HG03442 (cell line): ENCODE measurements around the gene WDR1.
"Not testable (repeated sequence)": the region's sequence is repeated elsewhere in the genome, so short reads cannot be mapped to it uniquely, and the experiment has no call there.

Experiments used
- ATAC-seq: cut with Tn5 transposase; IDR thresholded peaks from one replicate; pipeline ENCODE4 v1.9.1; 2021; ENCODE audit warnings: mild to moderate bottlenecking, moderate library complexity; ENCODE audit not compliant: unreplicated experiment

WDR1 gene

DNA sequence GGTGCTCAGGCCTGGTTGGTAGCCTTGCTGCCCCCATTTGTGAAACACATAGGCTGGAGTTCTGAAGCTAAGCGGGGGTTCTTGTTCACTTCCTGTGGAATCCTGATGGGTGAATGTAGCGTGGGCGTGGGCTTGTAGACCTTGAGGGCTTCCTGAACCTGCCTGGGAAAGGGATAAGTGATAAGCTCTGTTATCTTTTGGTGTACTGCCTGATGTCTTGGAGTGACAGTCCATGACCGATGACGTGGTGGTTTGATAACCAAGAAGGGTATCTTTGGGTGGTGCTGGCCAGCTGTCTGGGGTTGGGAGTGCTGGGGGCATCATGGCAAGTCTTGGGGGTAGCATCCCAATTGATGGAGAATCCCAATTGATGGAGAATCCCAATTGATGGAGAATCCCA lies 17.5 kb upstream of the WDR1 start:
- no peak for ATAC-seq

GRCh38 chr4:10131202-10131601 lies 14.6 kb upstream of the WDR1 start:
- ATAC-seq, result no peak

DNA sequence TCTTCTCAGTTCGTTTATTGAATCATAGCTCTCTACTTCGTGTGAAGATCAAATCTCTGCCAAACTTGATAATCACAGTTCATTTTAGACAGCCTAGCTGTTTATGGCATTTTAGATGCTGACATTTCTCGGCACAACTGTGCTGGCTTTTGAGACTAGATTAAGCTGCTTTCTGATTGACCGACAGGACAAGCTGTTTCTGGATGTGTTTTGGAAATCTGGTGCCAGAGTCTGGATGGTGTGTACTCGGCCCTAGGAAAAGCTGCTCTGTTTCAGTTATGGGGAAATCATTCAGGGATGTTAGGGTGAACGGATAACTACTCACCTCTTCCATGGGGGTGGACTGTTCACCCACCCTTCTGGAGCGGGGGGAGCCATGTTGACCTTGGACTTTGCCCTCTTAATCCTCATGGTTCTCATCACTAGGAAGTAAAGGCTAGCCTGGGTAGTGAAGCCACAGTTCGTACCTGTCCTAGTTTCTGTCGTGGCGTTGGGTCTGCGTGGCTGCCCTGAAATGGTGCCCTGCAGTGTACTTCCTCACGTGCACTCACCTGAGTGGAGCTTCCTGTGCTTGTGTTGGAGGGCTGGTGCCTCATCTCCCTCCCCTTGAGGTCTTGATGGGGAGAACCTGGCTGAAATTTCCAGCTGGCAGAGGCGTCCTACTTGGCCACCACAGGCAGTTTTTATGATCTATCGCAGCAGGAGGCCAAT lies 13.7 kb upstream of the WDR1 start:
- no peak for ATAC-seq

GRCh38 chr4:10129196-10130177 lies 12.9 kb upstream of the WDR1 start:
- ATAC-seq, result no peak

DNA sequence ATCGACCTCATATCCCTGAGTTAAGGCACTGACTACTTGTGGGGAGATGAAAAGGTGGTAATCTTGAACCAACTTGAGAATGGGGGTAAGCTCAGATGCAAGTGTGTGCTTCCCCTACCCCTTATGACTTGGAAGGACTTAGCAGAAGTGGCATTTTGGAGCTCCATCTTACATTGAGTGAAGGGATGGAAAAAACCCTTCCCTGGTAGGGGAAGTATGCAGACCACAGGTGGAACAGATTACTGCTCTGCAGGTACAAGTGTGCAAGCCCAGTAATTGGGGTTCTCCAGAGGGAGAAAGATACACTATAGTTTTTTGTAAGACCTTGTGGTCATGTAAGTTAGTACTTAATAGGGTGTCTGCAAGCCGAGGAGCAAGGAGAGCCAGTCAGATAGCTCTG lies 12.2 kb upstream of the WDR1 start:
- ATAC-seq, result no peak

GRCh38 chr4:10127531-10127930 lies 10.9 kb upstream of the WDR1 start:
- ATAC-seq, result not testable (repeated sequence)

DNA sequence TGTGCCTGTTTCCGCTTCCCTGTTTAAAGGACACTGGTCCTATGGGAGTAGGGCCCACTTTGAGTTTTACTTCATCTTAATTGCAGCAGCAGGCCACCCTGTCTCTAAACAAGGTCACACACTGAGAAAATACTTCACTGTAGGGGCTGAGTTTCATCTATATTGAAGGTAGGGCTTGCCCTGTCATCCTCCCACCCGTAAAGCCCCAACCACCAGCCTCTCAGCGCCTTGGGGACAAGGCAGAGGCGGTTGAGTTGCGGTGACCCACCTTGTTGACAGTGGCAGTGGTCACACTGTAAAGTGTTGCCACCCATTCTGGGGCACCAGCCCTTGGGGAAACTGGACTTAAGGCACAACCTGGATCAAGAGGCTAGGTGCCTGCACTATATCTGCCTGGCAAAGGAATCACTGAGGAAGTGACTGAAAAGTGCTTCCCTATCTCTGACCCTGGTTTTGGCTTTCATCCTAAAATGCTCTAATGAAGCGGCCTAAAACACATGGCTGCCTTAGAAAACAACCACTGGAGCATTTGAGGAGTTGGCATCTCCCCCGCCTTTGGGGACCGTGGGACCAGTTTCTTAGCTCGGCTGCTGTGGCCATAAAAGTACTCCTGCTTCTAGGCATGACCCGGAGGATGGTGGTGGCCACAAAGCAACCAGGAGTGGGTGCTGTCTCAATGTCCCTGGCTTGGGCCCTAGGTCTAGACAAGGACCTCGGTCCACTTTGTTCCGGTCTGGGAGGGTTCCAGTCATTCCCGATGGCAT lies 7.8 kb upstream of the WDR1 start:
- no peak for ATAC-seq

DNA sequence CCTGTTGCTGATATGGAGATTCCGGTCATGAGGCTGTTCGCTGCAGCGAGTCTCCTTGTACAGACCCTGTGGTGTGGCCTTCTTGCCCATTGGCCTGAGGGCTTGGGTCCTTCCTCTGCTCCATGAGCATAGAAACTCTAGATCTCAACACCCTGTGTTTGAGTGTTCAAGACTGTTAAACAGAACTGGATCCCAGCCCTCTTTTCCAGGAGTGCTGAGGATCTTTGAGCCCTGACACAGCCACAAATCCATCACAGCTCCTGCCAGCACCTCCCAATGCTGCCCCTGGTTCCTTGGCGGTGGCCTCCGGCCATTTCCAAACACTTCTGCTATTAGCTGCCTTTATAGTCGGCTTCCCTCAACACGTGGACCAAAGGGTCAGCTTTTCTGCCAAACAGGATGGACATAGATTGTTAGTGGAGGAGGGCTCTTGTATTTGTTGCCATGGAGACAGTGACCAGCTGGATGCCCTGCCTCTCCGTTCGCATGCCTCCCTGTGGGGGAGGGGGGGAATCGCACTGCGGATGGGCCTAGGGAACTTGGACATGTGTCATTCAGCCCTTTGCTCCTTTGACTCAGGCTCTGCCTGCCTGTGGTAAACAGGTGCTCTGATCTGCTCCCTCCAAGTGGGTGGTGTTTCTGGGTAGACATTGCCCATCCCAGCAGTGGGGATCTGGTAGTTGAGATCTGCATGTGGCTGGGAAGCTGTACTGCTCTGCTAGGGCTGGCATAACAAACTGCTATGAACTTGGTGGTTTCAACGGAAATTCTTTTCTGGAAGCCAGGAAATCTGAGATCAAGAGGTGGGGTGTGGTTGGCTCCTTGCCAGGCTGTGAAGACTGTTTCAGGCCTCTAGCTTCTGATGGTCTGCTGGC lies 6.9 kb upstream of the WDR1 start:
- no peak for ATAC-seq

- no peak for ATAC-seq
These were observed 5.8 kb upstream of the WDR1 start for GRCh38 chr4:10122236-10122932.

GRCh38 chr4:10121568-10122208 lies 5.1 kb upstream of the WDR1 start:
- no peak for ATAC-seq

DNA sequence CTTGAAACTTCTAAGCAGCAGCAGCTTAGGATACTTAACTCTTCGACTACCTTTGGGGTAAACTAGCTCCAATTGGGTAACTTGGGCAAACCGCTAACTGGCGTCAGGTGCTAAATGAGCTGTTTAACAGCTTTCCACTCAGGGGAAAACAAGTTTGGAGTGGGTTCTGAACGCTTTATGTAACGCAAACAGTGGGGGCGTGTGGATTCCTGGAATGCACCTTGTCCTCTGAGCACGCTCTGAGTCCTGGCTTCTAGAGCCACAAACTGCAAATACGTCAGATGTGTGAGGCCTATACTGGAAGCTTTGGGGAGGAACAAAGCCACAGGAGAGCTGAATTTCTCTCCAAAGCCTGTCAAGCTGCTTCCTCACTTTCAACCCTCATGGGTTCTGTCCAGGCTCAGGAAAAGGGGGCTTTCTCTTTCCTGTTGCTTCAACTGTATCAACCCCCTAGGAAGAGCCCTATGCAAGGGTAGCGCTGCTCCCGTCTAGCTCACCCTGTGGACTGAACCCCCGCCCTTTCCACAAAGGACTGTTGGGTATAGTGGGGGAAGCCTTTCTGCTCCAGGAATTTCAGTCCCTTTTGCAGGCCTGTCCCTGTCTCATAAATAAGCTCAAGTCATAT lies 4.5 kb upstream of the WDR1 start:
- no peak for ATAC-seq

GRCh38 chr4:10119773-10120172 lies 3.2 kb upstream of the WDR1 start:
- no peak for ATAC-seq

GRCh38 chr4:10119278-10119677 lies 2.7 kb upstream of the WDR1 start:
- no peak for ATAC-seq

DNA sequence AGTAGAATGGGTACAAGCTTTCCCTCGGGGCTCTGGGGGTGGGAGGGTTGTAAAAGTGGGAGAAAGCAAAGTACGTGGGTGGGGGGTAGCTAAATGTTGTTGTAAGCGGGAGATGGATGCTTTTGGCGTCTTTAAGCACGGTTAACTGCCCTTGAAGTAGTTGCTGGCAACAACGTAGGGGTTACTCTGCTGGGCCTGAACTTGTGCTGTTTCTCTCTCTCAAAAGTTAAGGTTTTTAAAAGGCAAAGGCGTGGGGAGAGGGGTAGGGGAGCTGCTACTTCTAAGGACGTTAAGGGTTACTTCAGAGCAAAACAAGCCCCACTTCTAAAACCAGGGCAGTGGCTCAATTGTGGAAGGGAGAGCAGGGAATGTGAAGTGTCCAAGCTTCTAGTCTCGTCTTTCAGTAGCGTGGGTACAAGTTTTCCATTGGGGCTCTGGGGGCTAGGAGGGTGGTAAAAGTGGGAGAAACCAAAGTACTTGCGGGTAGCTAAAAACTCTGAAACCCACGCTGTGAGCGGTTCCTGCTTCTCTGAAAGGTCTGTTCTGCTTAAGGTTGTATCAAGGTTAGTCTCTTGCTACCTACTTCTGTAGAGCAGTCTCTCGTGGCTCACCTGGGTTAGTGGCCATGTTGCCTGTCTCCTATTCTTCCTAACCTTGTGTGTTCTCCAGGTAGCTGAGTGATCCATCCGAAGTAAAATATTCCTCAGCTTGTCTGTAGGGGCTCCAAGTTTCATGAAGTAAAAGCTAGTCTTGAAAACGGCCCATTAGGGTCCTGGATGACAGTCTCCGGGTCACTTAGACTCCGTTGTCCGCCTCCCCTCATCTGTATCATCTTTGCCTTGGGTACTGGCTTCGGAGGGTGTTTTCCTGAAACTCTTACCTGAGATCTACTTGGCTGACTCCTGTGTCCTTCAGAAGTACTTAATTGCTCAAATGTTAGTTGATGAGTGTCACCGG lies 1.7 kb upstream of the WDR1 start:
- ATAC-seq, result peak; percentile 17

- peak; percentile 8 for ATAC-seq
These were observed 904 bp upstream of the WDR1 start for GRCh38 chr4:10117359-10118047.

GRCh38 chr4:10115797-10116568 lies 616 bp downstream of the WDR1 start:
- ATAC-seq, result peak; percentile 38
